Lower leg skin (tissue), 4 donors: Measurements from ENCODE around the gene PSMD9. TPM values are rescaled to one million over a fixed set of nuclear protein-coding genes. Genes with fewer than 3 reads are reported as not detected.

Source experiments
- DNase-seq, 2 donors: peaks; one replicate each; pipeline ENCODE4 v3.0.0-alpha.2; 2019; ENCODE audit warnings: low spot score in 2 of 2
- H3K4me3 ChIP-seq: fragments of 200-600 bp; sonication (generic); 2 replicates; pipeline ENCODE4 v1.5.1; 2017; ENCODE audit warnings: mild to moderate bottlenecking, low read depth; ENCODE audit not compliant: poor library complexity, severe bottlenecking
- POLR2A ChIP-seq, 2 donors: fragments of 450-650 bp; IDR thresholded peaks; one replicate each; pipeline ENCODE4 v1.6.1; 2016 to 2017; ENCODE audit warnings: antibody characterized with exemption in 2 of 2, mild to moderate bottlenecking in 1 of 2, moderate library complexity in 1 of 2
- WGBS, 2 donors: methylation state at CpG; one replicate each; pipeline ENCODE4 v1.1.5; 2018; 5-methylcytosine and 5-hydroxymethylcytosine counted together
- intact Hi-C: fragments of 100-400 bp; cut with DNase I; formaldehyde crosslinking; loops from one replicate; pipeline ENCODE4 v1.15.0; 2023; ENCODE audit warnings: low total_unique reads
- total RNA-seq, 4 donors: library from RNA; depleted of rRNA; stranded (reverse); fragments of >200 nt; gene quantifications; one replicate each; pipeline ENCODE4 v1.1.0, GENCODE V29; 2016
- TF ChIP-seq, protein P1 (sequence below), 3 donors: fragments of 450-650 bp; IDR thresholded peaks; one replicate each; pipeline ENCODE4 v1.5.1; 2016; ENCODE audit warnings: antibody characterized with exemption in 3 of 3, mild to moderate bottlenecking in 3 of 3, moderate library complexity in 2 of 3

Gene PSMD9
- total RNA-seq, 4 donors from 2014 or later, result 67.9 to 87.5 (median 82.7) TPM

DNA sequence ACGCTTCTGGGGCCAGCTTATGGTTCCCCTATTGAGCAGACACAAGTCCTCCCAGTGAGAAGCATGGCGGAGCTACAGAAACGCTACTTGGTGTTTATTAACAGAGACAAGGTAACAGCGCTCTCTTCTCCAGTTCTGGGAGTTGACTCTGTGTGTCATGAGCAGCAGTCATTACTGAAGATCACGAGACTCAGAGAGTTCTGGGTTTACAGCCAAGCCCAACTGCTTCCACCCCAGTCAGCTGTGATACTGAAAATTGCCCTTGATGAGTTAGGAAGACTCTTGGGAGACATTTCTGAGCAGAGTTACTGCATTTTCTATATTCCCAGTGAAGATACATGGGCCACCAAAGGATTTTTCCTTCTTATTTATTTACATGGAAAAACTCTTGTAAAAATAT is 78.4 kb downstream of the PSMD9 start:
- intact Hi-C loops, result no loop called here
- DNase-seq, result no peak
- TF ChIP-seq, protein P1, sequence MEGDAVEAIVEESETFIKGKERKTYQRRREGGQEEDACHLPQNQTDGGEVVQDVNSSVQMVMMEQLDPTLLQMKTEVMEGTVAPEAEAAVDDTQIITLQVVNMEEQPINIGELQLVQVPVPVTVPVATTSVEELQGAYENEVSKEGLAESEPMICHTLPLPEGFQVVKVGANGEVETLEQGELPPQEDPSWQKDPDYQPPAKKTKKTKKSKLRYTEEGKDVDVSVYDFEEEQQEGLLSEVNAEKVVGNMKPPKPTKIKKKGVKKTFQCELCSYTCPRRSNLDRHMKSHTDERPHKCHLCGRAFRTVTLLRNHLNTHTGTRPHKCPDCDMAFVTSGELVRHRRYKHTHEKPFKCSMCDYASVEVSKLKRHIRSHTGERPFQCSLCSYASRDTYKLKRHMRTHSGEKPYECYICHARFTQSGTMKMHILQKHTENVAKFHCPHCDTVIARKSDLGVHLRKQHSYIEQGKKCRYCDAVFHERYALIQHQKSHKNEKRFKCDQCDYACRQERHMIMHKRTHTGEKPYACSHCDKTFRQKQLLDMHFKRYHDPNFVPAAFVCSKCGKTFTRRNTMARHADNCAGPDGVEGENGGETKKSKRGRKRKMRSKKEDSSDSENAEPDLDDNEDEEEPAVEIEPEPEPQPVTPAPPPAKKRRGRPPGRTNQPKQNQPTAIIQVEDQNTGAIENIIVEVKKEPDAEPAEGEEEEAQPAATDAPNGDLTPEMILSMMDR (IDR thresholded peaks at IDR 0.05), result no peak
- TF ChIP-seq POLR2A (IDR thresholded peaks at IDR 0.05), result no peak
- WGBS, 2 donors, result 91 to 93% methylated on average over 5 of the region's 5 CpGs
- no peak overlapping the region for H3K4me3 ChIP-seq

Other genes starting within 250 kb of the PSMD9 start
- gene MORN3, start 219.1 kb upstream of the PSMD9 start, total RNA-seq, result 1 to 10 TPM; 2.3 to 5.9 (median 5.3) TPM
- 1 to 10 TPM; 3.5 to 7.2 (median 5.1) TPM for gene TMEM120B, start 176.0 kb upstream of the PSMD9 start, total RNA-seq
- gene RHOF, start 95.1 kb upstream of the PSMD9 start, total RNA-seq, result 10 to 100 TPM in 2 of 4 donors, 1 to 10 TPM in 2; 5.4 to 24.1 (median 9.9) TPM
- 10 to 100 TPM; 10.1 to 15.0 (median 11.6) TPM for gene SETD1B, start 84.8 kb upstream of the PSMD9 start, total RNA-seq
- not detected for gene HPD, start 29.9 kb upstream of the PSMD9 start, total RNA-seq
- gene CFAP251, start 29.8 kb downstream of the PSMD9 start, total RNA-seq, result 1 to 10 TPM in 3 of 4 donors, under 1 TPM in 1; 0.30 to 6.2 (median 3.4) TPM
- gene BCL7A, start 133.1 kb downstream of the PSMD9 start, total RNA-seq, result 10 to 100 TPM; 17.8 to 22.3 (median 18.9) TPM
- 10 to 100 TPM; 15.5 to 34.5 (median 19.8) TPM for gene MLXIP, start 190.0 kb downstream of the PSMD9 start, total RNA-seq